Measurements from ENCODE around the gene B4GALT2.

Gene B4GALT2, protein sequence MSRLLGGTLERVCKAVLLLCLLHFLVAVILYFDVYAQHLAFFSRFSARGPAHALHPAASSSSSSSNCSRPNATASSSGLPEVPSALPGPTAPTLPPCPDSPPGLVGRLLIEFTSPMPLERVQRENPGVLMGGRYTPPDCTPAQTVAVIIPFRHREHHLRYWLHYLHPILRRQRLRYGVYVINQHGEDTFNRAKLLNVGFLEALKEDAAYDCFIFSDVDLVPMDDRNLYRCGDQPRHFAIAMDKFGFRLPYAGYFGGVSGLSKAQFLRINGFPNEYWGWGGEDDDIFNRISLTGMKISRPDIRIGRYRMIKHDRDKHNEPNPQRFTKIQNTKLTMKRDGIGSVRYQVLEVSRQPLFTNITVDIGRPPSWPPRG

DNA sequence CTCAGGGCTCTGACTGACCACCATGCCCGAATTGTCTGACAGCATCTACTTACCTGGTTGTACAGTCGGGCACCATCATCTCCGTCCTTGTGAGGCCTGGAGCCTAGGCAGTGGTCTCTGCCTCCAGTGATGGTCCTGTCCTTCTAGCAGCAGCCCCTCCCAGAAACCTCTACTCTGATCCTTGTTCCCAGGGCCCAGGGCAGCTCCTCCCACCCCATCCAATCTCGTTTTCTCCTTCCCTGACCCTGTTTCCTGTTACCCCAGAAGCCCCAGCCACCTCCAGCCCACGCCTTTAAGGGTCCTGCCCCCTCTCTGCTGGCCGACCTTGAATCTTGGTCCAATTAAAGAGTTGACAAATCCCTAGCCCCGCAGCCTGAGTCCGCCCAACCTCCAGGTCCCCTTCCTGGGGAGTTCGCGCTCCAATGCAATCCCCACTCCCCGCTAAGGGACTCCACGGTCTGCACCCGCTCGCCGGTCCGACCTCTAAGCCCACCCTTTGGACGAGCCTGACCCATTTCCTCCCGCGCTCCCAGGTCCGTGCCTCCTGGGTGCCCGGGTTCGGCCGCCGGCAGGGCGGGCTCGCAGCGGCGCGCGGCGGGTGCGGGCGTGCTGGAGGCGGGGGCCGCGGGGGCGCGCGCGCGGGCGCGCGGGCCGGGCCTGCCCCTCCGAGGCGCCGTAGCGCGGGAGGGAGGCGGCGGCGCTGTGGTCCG, at the start of gene B4GALT2:
Gene B4GALT2 (plus strand): TSS at position 660 of the 710 bp plus-strand sequence. CDS start 1,951 bp downstream, outside the sequence.
- Histone ChIP-seq H3K4me1 (ENCODE audit: control insufficient read depth, insufficient read depth, low read length, unreplicated experiment) (peaks cover 38% of the 10 kb centered on the region), H3K4me3 (ENCODE audit: low read depth, low read length) (peak within 1 kb of the TSS; percentile 83), H3K27ac (ENCODE audit: low read depth, low read length) (peak within 1 kb of the TSS; percentile 47), H3K27me3 (ENCODE audit: insufficient read depth, low read length) (no peaks in the 10 kb centered on the region), H2AFZ (ENCODE audit: low read length, unreplicated experiment) (peak within 1 kb of the TSS; percentile 22), H3K36me3 (ENCODE audit: insufficient read depth, low read length) (peaks cover 11% of the 10 kb centered on the region; the same call in 1 of the 2 replicates), H3K79me2 (ENCODE audit: control insufficient read depth, insufficient read depth, low read length, unreplicated experiment) (peaks cover 64% of the 10 kb centered on the region)

DNA sequence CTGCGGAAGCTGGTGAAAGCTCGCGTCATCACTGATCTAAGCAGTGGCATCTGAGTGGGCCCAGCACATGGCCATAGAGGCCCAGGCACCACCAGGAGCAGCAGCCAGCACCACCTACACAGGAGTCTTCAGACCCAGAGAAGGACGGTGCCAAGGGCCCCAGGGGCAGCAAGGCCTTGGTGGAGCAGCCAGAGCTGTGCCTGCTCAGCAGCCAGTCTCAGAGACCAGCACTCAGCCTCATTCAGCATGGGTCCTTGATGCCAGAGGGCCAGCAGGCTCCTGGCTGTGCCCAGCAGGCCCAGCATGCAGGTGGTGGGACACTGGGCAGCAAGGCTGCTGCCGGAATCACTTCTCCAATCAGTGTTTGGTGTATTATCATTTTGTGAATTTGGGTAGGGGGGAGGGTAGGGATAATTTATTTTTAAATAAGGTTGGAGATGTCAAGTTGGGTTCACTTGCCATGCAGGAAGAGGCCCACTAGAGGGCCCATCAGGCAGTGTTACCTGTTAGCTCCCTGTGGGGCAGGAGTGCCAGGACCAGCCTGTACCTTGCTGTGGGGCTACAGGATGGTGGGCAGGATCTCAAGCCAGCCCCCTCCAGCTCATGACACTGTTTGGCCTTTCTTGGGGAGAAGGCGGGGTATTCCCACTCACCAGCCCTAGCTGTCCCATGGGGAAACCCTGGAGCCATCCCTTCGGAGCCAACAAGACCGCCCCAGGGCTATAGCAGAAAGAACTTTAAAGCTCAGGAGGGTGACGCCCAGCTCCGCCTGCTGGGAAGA, 48.7 kb upstream of the B4GALT2 start:
- Histone ChIP-seq H3K4me3 (ENCODE audit: low read depth, low read length) (no peak overlapping the region), H2AFZ (ENCODE audit: low read length, unreplicated experiment) (no peak overlapping the region), H3K27me3 (ENCODE audit: insufficient read depth, low read length) (peaks cover 2% of the 10 kb centered on the region; the same call in 1 of the 2 replicates), H3K36me3 (ENCODE audit: insufficient read depth, low read length) (peaks cover 10% of the 10 kb centered on the region; the same call in 1 of the 2 replicates), H3K27ac (ENCODE audit: low read depth, low read length) (no peak overlapping the region), H3K4me1 (ENCODE audit: control insufficient read depth, insufficient read depth, low read length, unreplicated experiment) (peaks cover 13% of the 10 kb centered on the region), H3K79me2 (ENCODE audit: control insufficient read depth, insufficient read depth, low read length, unreplicated experiment) (no peaks in the 10 kb centered on the region)

DNA sequence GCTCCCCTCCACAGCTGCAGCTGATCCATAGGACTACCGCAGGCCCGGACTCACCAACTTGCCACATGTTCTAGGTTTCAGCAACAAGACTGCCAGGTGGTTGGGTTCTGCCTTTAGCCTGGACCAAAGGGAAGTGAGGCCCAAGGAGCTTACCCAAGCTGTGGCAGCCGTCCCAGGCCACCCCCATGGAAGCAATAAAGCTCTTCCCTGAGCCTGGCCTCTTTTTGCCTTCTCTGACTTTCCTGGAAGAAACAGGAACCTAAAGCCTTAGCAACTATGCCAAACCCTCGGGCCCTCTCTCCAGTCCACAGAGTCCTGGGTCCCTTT, 48.1 kb upstream of the B4GALT2 start:
- Histone ChIP-seq H3K79me2 (ENCODE audit: control insufficient read depth, insufficient read depth, low read length, unreplicated experiment) (no peaks in the 10 kb centered on the region), H3K36me3 (ENCODE audit: insufficient read depth, low read length) (peaks cover 8% of the 10 kb centered on the region; the same call in 1 of the 2 replicates), H2AFZ (ENCODE audit: low read length, unreplicated experiment) (no peak overlapping the region), H3K4me1 (ENCODE audit: control insufficient read depth, insufficient read depth, low read length, unreplicated experiment) (peaks cover 13% of the 10 kb centered on the region), H3K4me3 (ENCODE audit: low read depth, low read length) (no peak overlapping the region), H3K27ac (ENCODE audit: low read depth, low read length) (no peak overlapping the region), H3K27me3 (ENCODE audit: insufficient read depth, low read length) (peaks cover 7% of the 10 kb centered on the region; the same call in 1 of the 2 replicates)

DNA sequence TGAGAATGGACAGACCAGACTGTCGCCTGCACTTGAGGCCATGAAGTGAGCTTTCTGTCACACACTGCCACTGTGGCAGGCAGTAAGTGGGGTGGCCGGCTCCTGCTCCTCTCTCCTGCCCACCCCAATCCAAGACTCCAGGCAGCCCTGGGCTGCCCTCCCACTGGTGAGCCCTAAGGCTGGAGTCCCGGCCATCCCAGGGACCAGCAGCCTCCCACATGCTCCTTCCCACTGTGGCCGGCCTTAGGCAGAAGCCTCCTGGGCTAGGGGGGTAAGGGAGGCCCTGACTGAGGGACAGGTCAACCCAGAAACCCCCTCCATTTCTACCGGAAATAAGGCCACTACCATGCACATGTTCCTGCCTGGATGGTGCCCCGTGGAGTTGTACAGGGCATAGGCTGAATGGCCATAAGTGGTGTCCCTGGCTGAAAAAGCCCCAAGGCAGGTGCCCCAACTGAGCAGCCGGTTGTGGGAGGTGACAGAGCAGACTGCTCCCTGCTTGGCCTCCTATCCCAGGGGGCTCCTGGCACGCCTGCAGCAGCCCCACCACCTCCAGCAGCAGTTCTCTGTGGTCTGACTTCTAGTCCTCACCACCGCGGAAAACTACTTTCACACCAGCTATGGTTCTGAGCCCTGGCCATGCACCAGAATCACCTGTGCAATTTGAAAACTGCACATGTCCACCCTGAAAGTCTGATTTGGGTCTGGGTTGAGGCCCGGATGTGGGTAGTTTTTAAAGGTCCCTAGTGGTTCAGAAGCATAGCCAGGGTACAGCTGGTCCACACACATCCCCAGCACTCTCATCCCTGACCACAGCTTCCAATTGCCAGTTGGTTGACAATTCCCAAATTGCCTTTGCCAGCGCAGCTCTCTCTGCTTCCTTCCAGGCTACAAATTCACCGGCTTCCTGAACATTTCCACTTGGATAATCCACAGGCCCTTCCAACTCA, 47.0 kb upstream of the B4GALT2 start:
- no peak overlapping the region for H3K4me3 ChIP-seq (ENCODE audit: low read depth, low read length)
- peaks cover 9% of the 10 kb centered on the region; the same call in 1 of the 2 replicates for H3K27me3 ChIP-seq (ENCODE audit: insufficient read depth, low read length)
- no peak overlapping the region for H2AFZ ChIP-seq (ENCODE audit: low read length, unreplicated experiment)
- peaks cover 8% of the 10 kb centered on the region; the same call in 1 of the 2 replicates for H3K36me3 ChIP-seq (ENCODE audit: insufficient read depth, low read length)
- no peak overlapping the region for H3K27ac ChIP-seq (ENCODE audit: low read depth, low read length)
- peaks cover 13% of the 10 kb centered on the region for H3K4me1 ChIP-seq (ENCODE audit: control insufficient read depth, insufficient read depth, low read length, unreplicated experiment)
- H3K79me2 ChIP-seq (ENCODE audit: control insufficient read depth, insufficient read depth, low read length, unreplicated experiment), result no peaks in the 10 kb centered on the region

DNA sequence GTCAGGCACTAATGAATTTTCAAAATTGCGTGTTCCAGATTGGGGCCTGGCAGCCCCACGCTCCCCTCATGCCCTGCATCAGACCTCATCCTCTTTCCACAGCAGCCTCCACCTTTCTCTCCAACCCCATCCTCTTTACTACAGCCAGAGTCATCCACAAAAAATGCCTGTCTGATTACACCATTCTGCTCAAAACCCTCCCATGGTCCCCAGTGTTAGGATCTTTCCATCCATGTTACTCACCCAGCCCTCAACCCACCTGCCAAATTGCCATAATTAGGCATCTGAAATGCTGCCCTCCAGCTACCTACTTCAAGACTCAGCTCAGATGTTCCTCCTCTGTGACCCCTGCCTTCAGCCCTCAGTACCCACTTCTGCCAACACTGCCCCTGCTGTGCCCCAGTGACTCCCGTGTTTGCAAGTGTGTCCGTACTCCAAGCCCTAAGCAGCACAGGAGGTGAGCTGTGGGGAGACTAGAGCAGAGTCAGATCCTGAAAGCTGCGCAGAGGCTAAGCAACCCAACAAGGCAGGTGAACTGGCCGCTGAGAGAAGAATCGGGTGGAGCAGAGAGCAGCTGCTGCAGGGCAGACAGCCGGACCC, 46.1 kb upstream of the B4GALT2 start:
- Histone ChIP-seq H3K4me1 (ENCODE audit: control insufficient read depth, insufficient read depth, low read length, unreplicated experiment) (peaks cover 13% of the 10 kb centered on the region), H3K36me3 (ENCODE audit: insufficient read depth, low read length) (peaks cover 8% of the 10 kb centered on the region; the same call in 1 of the 2 replicates), H3K27me3 (ENCODE audit: insufficient read depth, low read length) (peaks cover 9% of the 10 kb centered on the region; the same call in 1 of the 2 replicates), H3K27ac (ENCODE audit: low read depth, low read length) (no peak overlapping the region), H3K79me2 (ENCODE audit: control insufficient read depth, insufficient read depth, low read length, unreplicated experiment) (no peaks in the 10 kb centered on the region), H3K4me3 (ENCODE audit: low read depth, low read length) (peak overlapping the region; percentile 68), H2AFZ (ENCODE audit: low read length, unreplicated experiment) (no peak overlapping the region)

DNA sequence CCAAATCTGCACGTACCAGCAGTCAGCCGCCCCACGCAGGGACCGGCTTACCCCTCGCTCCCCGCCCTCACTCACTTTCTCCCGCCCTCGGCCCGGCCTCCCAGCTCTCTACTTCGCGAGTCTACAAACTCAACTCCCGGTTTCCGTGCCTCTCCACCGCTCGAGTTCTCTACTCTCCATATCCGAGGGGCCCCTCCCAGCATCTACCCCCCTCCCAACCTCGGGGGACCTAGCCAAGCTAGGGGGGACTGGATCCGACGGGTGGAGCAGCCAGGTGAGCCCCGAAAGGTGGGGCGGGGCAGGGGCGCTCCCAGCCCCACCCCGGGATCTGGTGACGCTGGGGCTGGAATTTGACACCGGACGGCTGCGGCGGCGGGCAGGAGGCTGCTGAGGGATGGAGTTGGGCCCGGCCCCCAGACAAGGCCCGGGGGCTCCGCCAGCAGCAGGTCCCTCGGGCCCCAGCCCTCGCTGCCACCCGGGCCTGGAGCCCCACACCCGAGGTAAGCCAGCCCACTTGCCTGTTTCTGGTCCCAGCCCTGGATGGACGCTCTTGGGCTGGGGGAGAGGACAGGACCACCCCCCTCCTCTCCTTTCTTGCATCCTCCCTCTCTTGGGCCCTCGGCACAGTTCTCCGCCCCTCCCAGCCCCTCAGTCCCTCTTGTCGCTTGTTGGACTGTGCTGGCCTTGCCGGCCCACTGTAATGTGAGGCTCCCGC, 45.5 kb upstream of the B4GALT2 start, which contains the start of gene ARTN:
Gene ARTN (plus strand): TSS at position 416 of the 715 bp plus-strand sequence. CDS start 1,856 bp downstream, outside the sequence.
- Histone ChIP-seq H3K27me3 (ENCODE audit: insufficient read depth, low read length) (peaks cover 9% of the 10 kb centered on the region; the same call in 1 of the 2 replicates), H3K79me2 (ENCODE audit: control insufficient read depth, insufficient read depth, low read length, unreplicated experiment) (no peaks in the 10 kb centered on the region), H3K4me1 (ENCODE audit: control insufficient read depth, insufficient read depth, low read length, unreplicated experiment) (peaks cover 13% of the 10 kb centered on the region), H2AFZ (ENCODE audit: low read length, unreplicated experiment) (no peak within 1 kb of the TSS), H3K27ac (ENCODE audit: low read depth, low read length) (no peak within 1 kb of the TSS), H3K4me3 (ENCODE audit: low read depth, low read length) (peak within 1 kb of the TSS; percentile 68), H3K36me3 (ENCODE audit: insufficient read depth, low read length) (peaks cover 8% of the 10 kb centered on the region; the same call in 1 of the 2 replicates)

DNA sequence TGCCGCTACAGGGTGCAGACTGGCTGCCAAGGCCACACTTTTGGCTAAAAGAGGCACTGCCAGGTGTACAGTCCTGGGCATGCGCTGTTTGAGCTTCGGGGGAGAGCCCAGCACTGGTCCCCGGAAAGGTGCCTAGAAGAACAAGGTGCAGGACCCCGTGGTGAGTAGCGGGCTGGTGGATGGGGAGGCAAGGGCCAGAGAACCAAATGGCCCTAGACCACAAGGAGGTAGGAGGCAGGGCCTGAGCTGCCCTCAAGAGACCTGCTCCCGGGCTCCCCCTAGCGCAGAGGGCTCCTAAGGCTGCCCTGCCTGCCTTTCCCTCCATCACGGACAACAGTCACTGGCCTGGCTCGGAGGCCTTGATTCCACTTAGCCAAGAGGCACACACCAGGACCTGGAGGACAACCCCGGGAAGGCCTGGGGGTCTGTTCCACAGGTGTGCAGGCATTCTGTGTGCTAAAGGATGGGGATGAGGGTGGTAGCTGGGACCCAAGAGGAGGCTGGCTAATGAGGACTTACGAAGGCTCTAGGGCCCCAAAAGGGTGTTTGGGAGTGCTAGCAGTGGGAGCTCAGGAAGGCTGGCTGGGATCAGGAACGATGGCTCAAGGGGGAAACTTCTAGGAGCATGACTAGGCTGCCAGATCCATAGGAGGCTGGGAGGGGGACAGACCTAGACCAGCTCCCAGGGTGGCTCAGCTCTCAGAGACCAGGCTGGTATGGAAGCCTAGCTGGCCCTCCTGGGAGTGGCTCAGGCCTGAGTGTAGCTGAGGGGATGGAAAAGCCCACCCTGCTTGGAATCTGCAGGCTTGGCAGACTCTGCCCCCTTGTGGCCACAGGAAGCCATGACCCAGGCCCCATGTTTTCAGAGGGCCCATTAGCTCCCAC, 44.7 kb upstream of the B4GALT2 start:
- Histone ChIP-seq H3K4me3 (ENCODE audit: low read depth, low read length) (peak overlapping the region; percentile 68), H3K79me2 (ENCODE audit: control insufficient read depth, insufficient read depth, low read length, unreplicated experiment) (no peaks in the 10 kb centered on the region), H3K27me3 (ENCODE audit: insufficient read depth, low read length) (peaks cover 9% of the 10 kb centered on the region; the same call in 1 of the 2 replicates), H3K4me1 (ENCODE audit: control insufficient read depth, insufficient read depth, low read length, unreplicated experiment) (peaks cover 13% of the 10 kb centered on the region), H3K27ac (ENCODE audit: low read depth, low read length) (no peak overlapping the region), H2AFZ (ENCODE audit: low read length, unreplicated experiment) (no peak overlapping the region), H3K36me3 (ENCODE audit: insufficient read depth, low read length) (peaks cover 8% of the 10 kb centered on the region; the same call in 1 of the 2 replicates)

DNA sequence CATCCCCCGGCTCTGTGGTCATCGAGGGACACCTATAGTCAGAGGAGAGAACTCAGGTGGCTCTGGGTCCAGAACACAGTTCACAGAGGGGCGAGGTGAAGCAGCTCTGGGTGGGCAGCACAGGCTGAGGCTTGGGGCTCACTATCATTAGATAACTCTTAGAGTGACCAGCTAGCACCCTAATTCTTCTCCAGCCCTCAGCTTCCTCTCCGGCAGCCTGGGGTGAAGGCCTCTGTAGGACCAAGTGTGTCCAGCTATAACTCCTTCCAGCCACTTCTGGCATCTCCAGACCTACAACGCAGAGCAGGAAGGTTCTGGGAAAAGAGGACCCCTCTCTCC, 44.1 kb upstream of the B4GALT2 start:
- H3K36me3 ChIP-seq (ENCODE audit: insufficient read depth, low read length), result peaks cover 4% of the 10 kb centered on the region; the same call in 1 of the 2 replicates
- H3K4me1 ChIP-seq (ENCODE audit: control insufficient read depth, insufficient read depth, low read length, unreplicated experiment), result peaks cover 13% of the 10 kb centered on the region
- no peak overlapping the region for H3K27ac ChIP-seq (ENCODE audit: low read depth, low read length)
- no peak overlapping the region for H2AFZ ChIP-seq (ENCODE audit: low read length, unreplicated experiment)
- H3K27me3 ChIP-seq (ENCODE audit: insufficient read depth, low read length), result peaks cover 9% of the 10 kb centered on the region; the same call in 1 of the 2 replicates
- no peaks in the 10 kb centered on the region for H3K79me2 ChIP-seq (ENCODE audit: control insufficient read depth, insufficient read depth, low read length, unreplicated experiment)
- no peak overlapping the region for H3K4me3 ChIP-seq (ENCODE audit: low read depth, low read length)

All from ACC112 (cell line).